Hepatocyte (in vitro differentiated cells): ENCODE data around the gene PPEF1. TPM values are rescaled to one million over a fixed set of nuclear protein-coding genes. Genes with fewer than 3 reads are reported as not detected.

Experiments
- DNase-seq: peaks from one replicate; pipeline ENCODE4 v3.0.0-alpha.2; 2016; ENCODE audit warnings: low spot score
- H2AFZ ChIP-seq: fragments of 200-600 bp; sonication (generic); 2 replicates; pipeline ENCODE4 v1.6.0; 2016; ENCODE audit warnings: antibody characterized with exemption, mild to moderate bottlenecking
- H3K27ac ChIP-seq: fragments of 200-600 bp; sonication (generic); 2 replicates; pipeline ENCODE4 v1.5.1; 2016; ENCODE audit warnings: mild to moderate bottlenecking
- H3K27me3 ChIP-seq: fragments of 200-600 bp; sonication (generic); 2 replicates; pipeline ENCODE4 v1.6.1; 2016
- H3K36me3 ChIP-seq: fragments of 200-600 bp; sonication (generic); replicated peaks from 2 replicates; pipeline ENCODE4 v1.5.1; 2016; ENCODE audit warnings: low read depth; ENCODE audit not compliant: insufficient read depth
- H3K4me1 ChIP-seq: fragments of 200-600 bp; sonication (generic); 2 replicates; pipeline ENCODE4 v1.5.1; 2016; ENCODE audit warnings: mild to moderate bottlenecking, moderate library complexity; ENCODE audit not compliant: insufficient read depth
- H3K4me2 ChIP-seq: fragments of 200-600 bp; sonication (generic); 2 replicates; pipeline ENCODE4 v1.6.0; 2016
- H3K4me3 ChIP-seq: fragments of 200-600 bp; sonication (generic); 2 replicates; pipeline ENCODE4 v1.5.1; 2016; ENCODE audit warnings: mild to moderate bottlenecking
- H3K79me2 ChIP-seq: fragments of 200-600 bp; sonication (generic); 2 replicates; pipeline ENCODE4 v1.6.0; 2017; ENCODE audit warnings: mild to moderate bottlenecking
- H3K9me2 ChIP-seq: fragments of 200-600 bp; sonication (generic); replicated peaks from 2 replicates; pipeline ENCODE4 v1.6.0; 2017; ENCODE audit warnings: mild to moderate bottlenecking; ENCODE audit not compliant: insufficient read depth
- H3K9me3 ChIP-seq: fragments of 200-600 bp; sonication (generic); 2 replicates; pipeline ENCODE4 v1.5.1; 2016; ENCODE audit warnings: low read depth, mild to moderate bottlenecking
- H4K20me1 ChIP-seq: fragments of 200-600 bp; sonication (generic); 2 replicates; pipeline ENCODE4 v1.6.0; 2016; ENCODE audit warnings: mild to moderate bottlenecking; ENCODE audit not compliant: insufficient read depth, poor library complexity, severe bottlenecking
- EZH2 ChIP-seq: fragments of 200-600 bp; sonication (generic); IDR thresholded peaks from 2 replicates; pipeline ENCODE4 v1.6.1; 2016; ENCODE audit warnings: antibody characterized with exemption, mild to moderate bottlenecking, borderline replicate concordance
- EZH2phosphoT487 ChIP-seq: fragments of 200-600 bp; sonication (generic); IDR thresholded peaks from one replicate; pipeline ENCODE4 v1.6.1; 2018; ENCODE audit warnings: antibody characterized with exemption, mild to moderate bottlenecking, low read depth, moderate library complexity; ENCODE audit not compliant: unreplicated experiment, severe bottlenecking
- WGBS: methylation state at CpG from one replicate; pipeline ENCODE4 v1.1.6; 2016; ENCODE audit warnings: low lambda C conversion rate; ENCODE audit errors: missing lambda C conversion rate; 5-methylcytosine and 5-hydroxymethylcytosine counted together
- polyA plus RNA-seq: library from polyadenylated mRNA; unstranded; fragments of >200 nt; fragmentation: Nextera tagmentation; extraction: Ambion mirVana; gene quantifications from 2 replicates; pipeline ENCODE4 v1.2.1, GENCODE V29; 2016
- total RNA-seq: library from RNA; depleted of rRNA; stranded (reverse); fragments of >200 nt; gene quantifications from 2 replicates; pipeline ENCODE4 v1.2.3, GENCODE V29; 2014
- TF ChIP-seq, protein P1 (sequence below): fragments of 200-600 bp; sonication (generic); IDR thresholded peaks from 2 replicates; pipeline ENCODE4 v1.5.1; 2016; ENCODE audit warnings: antibody characterized with exemption, mild to moderate bottlenecking; ENCODE audit not compliant: poor library complexity

PPEF1 gene
- total and polyA plus RNA-seq, 2 experiments from 2014 or later: 0.22 to 3.1 TPM

DNA sequence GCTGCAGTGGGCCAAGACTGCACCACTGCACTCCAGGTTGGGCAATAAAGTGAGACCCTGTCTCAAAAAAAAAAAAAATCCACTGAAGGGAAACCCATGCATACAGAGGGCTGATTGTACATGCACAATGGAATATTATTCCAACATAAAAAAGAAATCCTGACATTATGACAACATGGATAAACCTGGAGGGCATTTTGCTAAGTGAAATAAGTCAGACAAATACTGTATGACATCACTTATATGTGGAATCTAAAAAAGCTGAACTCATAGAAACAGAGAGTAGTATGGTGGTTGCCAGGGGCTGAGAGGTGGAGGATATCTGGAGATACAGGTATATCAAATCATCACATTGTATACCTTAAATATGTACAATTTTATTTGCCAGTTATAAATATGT lies 102.2 kb downstream of the PPEF1 start:
- Histone ChIP-seq H3K27me3 (no peaks in the 10 kb centered on the region), H3K4me2 (no peak overlapping the region), H3K4me1 (no peaks in the 10 kb centered on the region), H3K36me3 (no peaks in the 10 kb centered on the region), H2AFZ (no peak overlapping the region), H3K9me2 (no peaks in the 10 kb centered on the region), H3K4me3 (no peak overlapping the region), H3K27ac (no peak overlapping the region), H3K9me3 (no peaks in the 10 kb centered on the region), H4K20me1 (no peaks in the 10 kb centered on the region), H3K79me2 (no peaks in the 10 kb centered on the region)
- TF ChIP-seq EZH2phosphoT487 (no peak), EZH2 (no peak)
- TF ChIP-seq, protein P1, sequence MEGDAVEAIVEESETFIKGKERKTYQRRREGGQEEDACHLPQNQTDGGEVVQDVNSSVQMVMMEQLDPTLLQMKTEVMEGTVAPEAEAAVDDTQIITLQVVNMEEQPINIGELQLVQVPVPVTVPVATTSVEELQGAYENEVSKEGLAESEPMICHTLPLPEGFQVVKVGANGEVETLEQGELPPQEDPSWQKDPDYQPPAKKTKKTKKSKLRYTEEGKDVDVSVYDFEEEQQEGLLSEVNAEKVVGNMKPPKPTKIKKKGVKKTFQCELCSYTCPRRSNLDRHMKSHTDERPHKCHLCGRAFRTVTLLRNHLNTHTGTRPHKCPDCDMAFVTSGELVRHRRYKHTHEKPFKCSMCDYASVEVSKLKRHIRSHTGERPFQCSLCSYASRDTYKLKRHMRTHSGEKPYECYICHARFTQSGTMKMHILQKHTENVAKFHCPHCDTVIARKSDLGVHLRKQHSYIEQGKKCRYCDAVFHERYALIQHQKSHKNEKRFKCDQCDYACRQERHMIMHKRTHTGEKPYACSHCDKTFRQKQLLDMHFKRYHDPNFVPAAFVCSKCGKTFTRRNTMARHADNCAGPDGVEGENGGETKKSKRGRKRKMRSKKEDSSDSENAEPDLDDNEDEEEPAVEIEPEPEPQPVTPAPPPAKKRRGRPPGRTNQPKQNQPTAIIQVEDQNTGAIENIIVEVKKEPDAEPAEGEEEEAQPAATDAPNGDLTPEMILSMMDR: no peak
- no peak for DNase-seq

DNA sequence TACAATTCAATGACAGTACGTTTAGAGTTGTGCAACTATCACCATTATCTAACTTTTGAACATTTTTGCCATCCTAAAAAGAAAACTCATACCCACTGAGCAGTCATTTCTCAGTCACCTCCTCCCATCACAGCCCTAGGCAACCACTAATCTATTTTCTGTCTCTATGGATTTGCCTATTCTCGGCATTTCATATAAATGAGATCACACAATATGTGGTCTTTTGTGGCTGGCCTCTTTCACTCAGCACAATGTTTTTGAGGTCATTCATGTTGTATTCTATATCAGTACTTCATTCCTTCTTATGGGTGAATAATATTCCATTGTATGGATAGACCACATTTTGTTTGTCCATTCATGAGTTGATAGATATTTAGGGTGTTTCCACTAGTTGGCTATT lies 103.0 kb downstream of the PPEF1 start:
- H3K36me3 ChIP-seq: no peaks in the 10 kb centered on the region
- no peaks in the 10 kb centered on the region for H4K20me1 ChIP-seq
- H2AFZ ChIP-seq: no peak overlapping the region
- H3K4me1 ChIP-seq: no peaks in the 10 kb centered on the region
- TF ChIP-seq, protein P1: no peak
- no peak for TF ChIP-seq EZH2phosphoT487
- no peak for TF ChIP-seq EZH2
- 63% methylated on average over 2 of the region's 2 CpGs for WGBS
- H3K9me3 ChIP-seq: no peaks in the 10 kb centered on the region
- no peak overlapping the region for H3K27ac ChIP-seq
- no peak overlapping the region for H3K4me2 ChIP-seq
- no peaks in the 10 kb centered on the region for H3K27me3 ChIP-seq
- no peaks in the 10 kb centered on the region for H3K9me2 ChIP-seq
- H3K79me2 ChIP-seq: no peaks in the 10 kb centered on the region
- DNase-seq: no peak
- no peak overlapping the region for H3K4me3 ChIP-seq

DNA sequence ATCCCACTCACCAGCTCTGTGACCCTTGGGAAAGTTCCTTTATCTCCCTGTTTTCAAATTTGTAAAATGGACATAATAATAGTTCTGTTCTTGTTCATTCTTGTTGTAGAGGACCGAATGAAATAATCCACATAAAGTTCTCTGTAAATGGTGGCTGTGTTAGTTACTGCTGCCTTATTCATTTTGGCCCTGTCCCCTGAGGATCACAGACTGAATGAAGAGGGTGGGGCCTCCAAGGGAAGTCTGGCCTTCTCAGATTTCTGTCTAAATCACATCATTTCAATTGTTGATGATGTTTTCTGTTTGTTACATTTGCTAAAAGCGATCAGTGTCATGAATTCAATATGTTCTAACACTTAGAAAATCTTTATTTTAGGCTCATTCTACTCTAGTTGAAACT lies 117.9 kb downstream of the PPEF1 start:
- Histone ChIP-seq H3K79me2 (no peaks in the 10 kb centered on the region), H4K20me1 (no peaks in the 10 kb centered on the region), H3K4me2 (no peak overlapping the region), H3K27me3 (no peaks in the 10 kb centered on the region), H3K27ac (no peak overlapping the region), H3K36me3 (no peaks in the 10 kb centered on the region), H3K4me1 (no peaks in the 10 kb centered on the region), H3K4me3 (no peak overlapping the region), H2AFZ (no peak overlapping the region), H3K9me2 (no peaks in the 10 kb centered on the region), H3K9me3 (no peaks in the 10 kb centered on the region)
- WGBS: 60% methylated on average over 2 of the region's 2 CpGs
- DNase-seq: no peak
- TF ChIP-seq EZH2phosphoT487: no peak
- TF ChIP-seq, protein P1: no peak
- no peak for TF ChIP-seq EZH2

GRCh38 chrX:18828832-18829404 lies 121.5 kb downstream of the PPEF1 start:
- Histone ChIP-seq H3K36me3 (no peaks in the 10 kb centered on the region), H3K4me2 (no peak overlapping the region), H3K4me3 (no peak overlapping the region), H3K4me1 (no peaks in the 10 kb centered on the region), H3K79me2 (no peaks in the 10 kb centered on the region), H3K9me3 (no peaks in the 10 kb centered on the region), H3K27ac (no peak overlapping the region), H3K9me2 (no peaks in the 10 kb centered on the region), H2AFZ (no peak overlapping the region), H3K27me3 (no peaks in the 10 kb centered on the region), H4K20me1 (no peaks in the 10 kb centered on the region)
- TF ChIP-seq EZH2 (no peak), EZH2phosphoT487 (no peak)
- DNase-seq: peak; percentile 16
- WGBS: 70% methylated on average over 1 of the region's 1 CpG
